Subcutaneous abdominal adipose tissue (tissue), 5 donors: ENCODE data around the gene ZNF394.
A peak's percentile ranks its signal among the peaks of the same experiment; 100 is the strongest.

Source experiments
- H3K27ac ChIP-seq: one replicate; pipeline ENCODE4 v1.7.0; 2013; ENCODE audit warnings: low read depth, mild to moderate bottlenecking, inconsistent platforms, low read length, moderate library complexity
- H3K27me3 ChIP-seq, 5 donors: one replicate each; pipeline ENCODE4 v1.7.0; 2013; ENCODE audit warnings: low read length in 5 of 5, inconsistent platforms in 1 of 5; ENCODE audit not compliant: control insufficient read depth in 5 of 5, insufficient read depth in 4 of 5
- H3K36me3 ChIP-seq, 5 donors: one replicate each; pipeline ENCODE4 v1.7.0; 2013; ENCODE audit warnings: low read length in 5 of 5; ENCODE audit not compliant: control insufficient read depth in 5 of 5, insufficient read depth in 5 of 5
- H3K4me1 ChIP-seq, 5 donors: one replicate each; pipeline ENCODE4 v1.7.0; 2013; ENCODE audit warnings: low read length in 5 of 5, mild to moderate bottlenecking in 3 of 5, moderate library complexity in 1 of 5; ENCODE audit not compliant: control insufficient read depth in 5 of 5, insufficient read depth in 5 of 5
- H3K4me3 ChIP-seq, 5 donors: one replicate each; pipeline ENCODE4 v1.7.0; 2013; ENCODE audit warnings: low read length in 5 of 5, low read depth in 1 of 5
- H3K9ac ChIP-seq, 5 donors: one replicate each; pipeline ENCODE4 v1.7.0; 2013; ENCODE audit warnings: low read length in 5 of 5, mild to moderate bottlenecking in 4 of 5, moderate library complexity in 3 of 5
- H3K9me3 ChIP-seq, 5 donors: one replicate each; pipeline ENCODE4 v1.7.0; 2013; ENCODE audit warnings: low read length in 5 of 5; ENCODE audit not compliant: control insufficient read depth in 5 of 5
- donor health status: healthy.
- donor health status: healthy.
- donor health status: healthy.
- donor health status: healthy.
- donor health status: healthy.

Gene ZNF394

DNA sequence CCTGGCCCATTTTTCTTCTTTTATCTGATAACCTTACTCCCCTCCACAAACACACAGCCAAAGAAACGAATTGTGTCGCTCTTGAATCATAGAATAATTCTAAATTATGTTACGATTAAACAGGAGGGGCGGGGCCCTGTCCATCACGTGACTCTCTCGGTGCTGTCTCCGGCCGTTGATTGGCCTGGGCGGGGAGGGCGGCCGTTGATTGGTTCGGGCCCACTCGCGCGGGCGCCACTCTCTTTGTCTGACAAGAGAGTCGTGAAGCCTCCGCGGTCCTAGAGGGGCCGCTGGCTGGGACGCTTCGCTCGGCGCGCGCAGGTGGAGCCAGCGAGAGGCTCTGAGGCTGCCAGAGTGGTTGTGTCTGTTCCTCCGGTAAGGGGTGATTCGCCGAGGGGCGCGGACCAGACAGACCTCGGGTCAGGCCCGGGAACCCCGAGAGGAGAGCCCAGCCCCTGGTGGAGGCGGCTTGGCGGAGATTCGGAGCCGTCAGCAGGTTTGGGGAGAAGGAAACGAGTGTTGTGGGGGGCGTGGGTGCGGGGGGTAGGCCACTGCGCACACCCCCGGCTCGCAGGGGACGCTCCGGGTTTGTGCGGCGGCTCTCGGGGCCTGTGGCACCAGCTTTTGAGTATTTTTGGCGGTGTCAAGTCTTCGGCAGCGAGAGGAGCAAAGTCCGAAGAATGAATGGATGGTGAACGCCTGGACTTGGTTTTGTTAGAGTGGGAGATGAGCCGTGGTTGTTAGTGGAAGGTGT, 27.3 kb downstream of the ZNF394 start, which contains the start of gene ZNF789:
ZNF789 (plus strand) TSS at position 330 of the 754 bp plus-strand sequence. CDS start 3,567 bp downstream, outside the sequence.
- no peaks in the 10 kb centered on the region for H3K27me3 ChIP-seq
- H3K4me3 ChIP-seq: peak within 1 kb of the TSS; percentile 71 to 84 (median 82)
- H3K36me3 ChIP-seq: peaks cover 0 to 4% (median 3%) of the 10 kb centered on the region in 5 donors
- H3K9ac ChIP-seq: peak within 1 kb of the TSS; percentile 56 to 92 (median 89)
- H3K9me3 ChIP-seq: no peaks in the 10 kb centered on the region
- H3K4me1 ChIP-seq: peaks cover 0 to 26% (median 17%) of the 10 kb centered on the region in 5 donors
- peak within 1 kb of the TSS; percentile 81 for H3K27ac ChIP-seq

GRCh38 chr7:99469381-99470065, 30.6 kb downstream of the ZNF394 start:
- Histone ChIP-seq H3K4me1 (peaks cover 5 to 44% (median 33%) of the 10 kb centered on the region in 5 donors), H3K9me3 (no peaks in the 10 kb centered on the region), H3K36me3 (no peaks in the 10 kb centered on the region), H3K4me3 (peak overlapping the region in 4 of 5 donors; percentile 22 to 58 (median 58)), H3K27ac (peak overlapping the region; percentile 57), H3K27me3 (no peaks in the 10 kb centered on the region), H3K9ac (peak overlapping the region in 3 of 5 donors; percentile 26 to 59 (median 55))

- H3K9me3 ChIP-seq: no peaks in the 10 kb centered on the region
- no peaks in the 10 kb centered on the region for H3K27me3 ChIP-seq
- H3K9ac ChIP-seq: no peak overlapping the region
- peaks cover 5 to 40% (median 36%) of the 10 kb centered on the region in 5 donors for H3K4me1 ChIP-seq
- no peak overlapping the region for H3K4me3 ChIP-seq
- peaks cover 0 to 5% (median 4%) of the 10 kb centered on the region in 5 donors for H3K36me3 ChIP-seq
- no peak overlapping the region for H3K27ac ChIP-seq
These were observed 31.7 kb downstream of the ZNF394 start for GRCh38 chr7:99468336-99468918.

DNA sequence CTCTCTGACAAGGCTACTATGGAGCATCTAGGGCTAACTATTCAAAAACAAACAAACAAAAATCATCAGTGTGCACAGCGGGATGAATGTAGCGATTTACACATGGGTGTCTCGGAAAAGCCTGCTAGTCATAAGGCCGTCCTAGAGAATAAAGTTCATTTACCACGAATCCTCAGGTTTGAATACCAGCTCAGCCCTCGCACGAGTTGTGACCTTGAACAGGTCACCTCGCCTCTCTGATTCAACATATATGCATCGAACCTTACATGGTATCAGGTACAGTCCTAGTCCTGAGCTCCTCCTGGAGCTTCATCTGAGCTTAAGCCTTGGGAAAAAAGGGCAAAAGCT, 34.7 kb downstream of the ZNF394 start:
- no peaks in the 10 kb centered on the region for H3K27me3 ChIP-seq
- peak overlapping the region; percentile 88 to 97 (median 96) for H3K9ac ChIP-seq
- peaks cover 0 to 12% (median 9%) of the 10 kb centered on the region in 5 donors for H3K36me3 ChIP-seq
- peaks cover 7 to 39% (median 31%) of the 10 kb centered on the region in 5 donors for H3K4me1 ChIP-seq
- peak overlapping the region; percentile 91 to 100 (median 99) for H3K4me3 ChIP-seq
- H3K9me3 ChIP-seq: no peaks in the 10 kb centered on the region
- H3K27ac ChIP-seq: peak overlapping the region; percentile 80

GRCh38 chr7:99461221-99461620, 38.9 kb downstream of the ZNF394 start:
- peak overlapping the region in 1 of 5 donors; percentile 36 for H3K9ac ChIP-seq
- no peaks in the 10 kb centered on the region for H3K27me3 ChIP-seq
- peaks cover 0 to 52% (median 46%) of the 10 kb centered on the region in 5 donors for H3K36me3 ChIP-seq
- no peak overlapping the region for H3K27ac ChIP-seq
- no peak overlapping the region for H3K4me3 ChIP-seq
- no peaks in the 10 kb centered on the region for H3K9me3 ChIP-seq
- H3K4me1 ChIP-seq: peaks cover 7 to 33% (median 27%) of the 10 kb centered on the region in 5 donors

GRCh38 chr7:99460651-99461050, 39.4 kb downstream of the ZNF394 start:
- peaks cover 7 to 31% (median 23%) of the 10 kb centered on the region in 5 donors for H3K4me1 ChIP-seq
- no peak overlapping the region for H3K27ac ChIP-seq
- H3K9ac ChIP-seq: no peak overlapping the region
- no peaks in the 10 kb centered on the region for H3K9me3 ChIP-seq
- peaks cover 0 to 58% (median 52%) of the 10 kb centered on the region in 5 donors for H3K36me3 ChIP-seq
- no peak overlapping the region for H3K4me3 ChIP-seq
- H3K27me3 ChIP-seq: no peaks in the 10 kb centered on the region

DNA sequence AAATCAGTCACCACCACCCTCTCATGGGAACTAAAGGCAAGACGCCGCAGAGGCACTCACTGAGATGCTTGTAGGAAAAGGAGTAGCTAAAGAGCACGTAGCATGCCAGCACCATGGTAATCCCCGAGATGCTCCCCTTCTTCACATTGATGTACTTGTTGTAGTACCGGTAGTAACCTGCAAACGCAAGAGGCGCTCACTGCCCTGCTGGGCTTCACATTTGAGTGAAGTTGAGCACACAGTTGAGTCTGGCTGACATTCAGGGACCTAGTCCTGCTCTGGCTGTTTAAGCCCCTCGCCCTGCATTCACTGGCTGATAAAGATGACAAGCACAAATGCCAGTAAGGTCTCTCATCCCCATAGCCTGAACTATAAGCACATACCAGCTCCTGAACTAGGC, 41.0 kb downstream of the ZNF394 start:
- Histone ChIP-seq H3K4me3 (no peak overlapping the region), H3K4me1 (peaks cover 2 to 17% (median 10%) of the 10 kb centered on the region in 5 donors), H3K9ac (no peak overlapping the region), H3K9me3 (no peaks in the 10 kb centered on the region), H3K27ac (no peak overlapping the region), H3K36me3 (peaks cover 0 to 73% (median 67%) of the 10 kb centered on the region in 5 donors), H3K27me3 (no peaks in the 10 kb centered on the region)

DNA sequence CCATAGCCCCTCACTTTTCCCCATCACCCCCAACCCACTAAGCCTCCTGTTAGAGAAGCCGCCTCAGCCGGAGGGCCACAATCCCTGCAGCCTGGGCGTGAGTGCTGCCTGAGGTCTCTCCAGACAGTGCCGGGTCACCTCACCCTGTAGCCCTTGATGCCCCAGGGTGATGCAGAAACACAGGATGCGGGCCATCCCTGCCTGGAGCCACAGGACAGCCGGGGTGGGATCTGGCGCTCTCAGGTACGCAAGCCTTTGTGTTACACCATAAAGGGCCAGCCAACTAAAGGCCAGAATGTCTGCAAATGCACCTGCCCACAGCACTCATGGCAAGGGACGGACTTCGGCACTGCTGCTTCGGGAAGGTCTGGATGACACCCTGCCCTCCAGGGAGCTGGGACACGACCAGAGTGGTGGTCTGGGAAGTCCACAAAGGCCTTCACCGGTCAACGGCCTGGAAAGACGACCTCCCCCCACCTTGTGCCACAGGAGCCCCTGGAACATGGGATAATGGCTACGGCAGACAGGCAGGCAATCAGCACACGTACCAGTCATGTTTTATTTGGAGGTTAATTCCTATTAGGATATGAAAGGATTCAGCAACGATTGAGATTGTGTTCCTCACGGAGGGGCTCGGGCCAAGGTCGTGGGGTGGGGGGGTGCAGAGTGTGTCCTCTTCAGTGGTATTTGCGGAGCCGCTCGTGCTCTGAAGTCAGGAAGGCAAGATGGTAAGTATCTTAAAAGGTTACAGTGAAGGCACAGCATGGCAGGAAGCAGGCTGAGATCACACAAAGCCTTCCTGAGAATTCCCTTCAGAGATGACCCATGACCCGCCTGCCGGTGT, 42.2 kb downstream of the ZNF394 start:
- no peak overlapping the region for H3K4me3 ChIP-seq
- no peaks in the 10 kb centered on the region for H3K27me3 ChIP-seq
- peaks cover 0 to 80% (median 74%) of the 10 kb centered on the region in 5 donors for H3K36me3 ChIP-seq
- H3K9ac ChIP-seq: no peak overlapping the region
- H3K4me1 ChIP-seq: peaks cover under 1 to 13% (median 10%) of the 10 kb centered on the region in 5 donors
- H3K9me3 ChIP-seq: no peaks in the 10 kb centered on the region
- no peak overlapping the region for H3K27ac ChIP-seq

DNA sequence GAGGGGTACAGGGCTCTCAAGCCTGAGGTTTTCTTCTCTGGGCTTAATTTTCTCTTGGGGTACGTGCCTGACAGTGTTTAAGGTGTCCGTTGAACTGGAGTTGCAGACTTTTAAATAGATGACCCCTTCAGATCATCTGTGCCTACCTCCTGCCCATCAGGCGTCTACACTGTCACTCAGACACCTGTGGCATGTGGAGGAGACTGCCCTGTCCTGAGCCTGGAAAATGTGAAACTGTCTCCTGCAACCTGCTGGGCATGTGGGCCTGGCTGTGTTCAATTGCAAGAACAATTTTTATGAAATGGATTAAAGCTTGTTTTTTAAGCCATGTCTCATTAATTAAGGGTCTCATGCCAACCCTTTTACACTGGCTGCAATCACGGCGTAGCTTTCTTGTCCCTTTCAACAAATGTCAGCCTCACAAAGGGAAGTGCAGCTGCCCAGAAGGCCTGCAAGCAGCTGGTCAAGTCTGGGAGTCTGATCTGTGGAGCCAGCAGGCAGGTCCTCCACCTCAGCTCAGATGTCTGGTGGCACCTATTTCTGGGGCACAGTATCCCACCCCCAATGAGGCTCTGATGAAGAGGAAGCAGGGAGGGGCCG, 42.9 kb downstream of the ZNF394 start:
- H3K36me3 ChIP-seq: peaks cover 0 to 84% (median 82%) of the 10 kb centered on the region in 5 donors
- H3K27ac ChIP-seq: no peak overlapping the region
- no peak overlapping the region for H3K4me3 ChIP-seq

More for the DNA sequence above, 42.9 kb downstream of the ZNF394 start:
- no peaks in the 10 kb centered on the region for H3K9me3 ChIP-seq
- no peaks in the 10 kb centered on the region for H3K27me3 ChIP-seq
- H3K4me1 ChIP-seq: peaks cover 1 to 17% (median 13%) of the 10 kb centered on the region in 5 donors
- H3K9ac ChIP-seq: no peak overlapping the region
